GM18517 (cell line): Measurements from ENCODE around the gene GRIN1.

ENCODE experiments used
- ATAC-seq: cut with Tn5 transposase; IDR thresholded peaks from one replicate; pipeline ENCODE4 v1.9.1; 2021; ENCODE audit warnings: mild to moderate bottlenecking, moderate library complexity; ENCODE audit not compliant: unreplicated experiment

Gene GRIN1

DNA sequence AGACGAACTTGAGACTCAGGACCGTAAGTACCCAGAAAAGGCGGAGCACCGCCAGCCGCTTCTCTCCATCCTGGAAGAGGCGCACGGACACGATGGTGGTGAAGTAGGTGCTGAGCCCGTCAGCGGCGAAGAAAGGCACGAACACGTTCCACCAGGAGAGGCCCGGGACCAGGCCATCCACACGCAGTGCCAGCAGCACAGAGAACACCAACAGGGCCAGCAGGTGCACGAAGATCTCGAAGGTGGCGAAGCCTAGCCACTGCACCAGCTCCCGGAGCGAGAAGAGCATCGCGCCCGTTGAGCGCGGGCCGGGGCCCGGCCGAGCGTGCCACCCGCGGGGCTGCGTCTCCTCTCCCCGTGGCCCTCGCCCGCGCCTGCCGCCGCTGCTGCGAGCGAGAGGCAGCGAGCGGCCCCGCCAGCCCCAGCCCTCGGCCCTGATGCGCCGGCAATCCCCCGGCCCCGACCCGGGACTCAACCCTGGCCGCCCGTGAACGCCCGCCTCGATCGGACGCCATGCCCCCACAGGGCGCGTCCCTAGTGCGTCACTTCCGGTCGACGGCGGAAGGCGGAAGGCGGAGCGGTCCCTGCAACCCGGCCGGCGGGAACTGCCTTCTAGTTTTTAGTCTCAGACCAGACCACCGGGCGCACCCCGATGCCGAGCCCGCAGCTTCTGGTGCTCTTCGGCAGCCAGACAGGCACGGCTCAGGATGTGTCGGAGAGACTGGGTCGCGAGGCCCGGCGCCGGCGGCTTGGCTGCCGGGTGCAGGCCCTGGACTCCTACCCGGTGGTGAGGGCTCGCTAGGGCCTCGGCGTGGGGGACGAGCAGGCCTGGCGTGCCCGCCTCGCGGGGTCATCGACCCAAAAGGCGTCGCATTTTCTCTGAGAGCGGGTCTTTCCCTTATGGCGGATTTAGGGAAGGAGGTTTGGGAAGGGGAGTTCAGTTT is 66.4 kb downstream of the GRIN1 start, which contains the start of the genes NDOR1 and TMEM203:
TSS of gene NDOR1 (plus strand) at position 575 of the 944 bp plus-strand sequence. CDS start at position 653, 78 bp downstream.
TSS of gene TMEM203 (minus strand) at position 523 of the 944 bp plus-strand sequence. CDS start at position 289, 234 bp downstream.
- no peak for ATAC-seq

DNA sequence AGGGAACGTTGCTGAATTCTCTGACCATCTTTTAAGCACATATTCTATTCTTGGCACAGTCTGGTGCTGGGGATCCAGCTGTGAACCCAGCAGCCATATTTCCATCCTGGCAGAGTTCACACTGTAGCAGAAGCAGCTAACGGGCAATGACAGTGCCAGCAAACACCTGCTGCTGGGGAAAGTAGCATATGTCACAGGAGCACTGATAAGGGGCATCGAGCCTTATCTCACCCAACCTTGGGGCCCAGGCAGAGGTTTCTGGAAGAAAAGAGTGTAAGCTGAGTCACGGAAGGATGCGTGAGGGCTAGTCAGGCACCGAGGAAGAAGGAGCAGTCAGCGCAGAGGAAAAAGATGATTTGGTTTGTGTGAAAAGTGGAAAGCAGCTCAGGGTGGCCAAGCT is 67.6 kb downstream of the GRIN1 start:
- ATAC-seq = no peak

DNA sequence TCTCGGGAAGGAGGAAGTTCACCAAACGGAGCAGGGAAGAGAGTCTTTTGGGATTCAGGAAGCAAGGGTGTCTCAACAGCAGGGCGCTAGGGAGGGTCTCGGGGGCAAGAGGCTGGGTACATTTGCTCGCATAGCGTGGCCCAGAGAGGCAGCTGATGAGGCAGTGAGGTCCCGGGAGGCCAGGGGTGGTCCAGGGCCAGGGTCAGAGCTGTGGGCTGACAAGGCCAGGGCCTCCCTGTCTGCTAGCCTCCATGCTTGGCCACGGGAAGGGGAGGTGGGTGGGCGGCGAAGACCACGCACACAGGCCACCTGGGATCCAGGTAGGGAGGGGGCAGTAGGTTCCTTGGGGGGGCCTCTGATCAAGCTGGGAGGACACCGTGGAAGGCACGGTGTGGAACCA is 72.6 kb downstream of the GRIN1 start:
- ATAC-seq = no peak

- ATAC-seq = no peak
Measured at GRCh38 chr9:137212520-137212919, 73.6 kb downstream of the GRIN1 start.

DNA sequence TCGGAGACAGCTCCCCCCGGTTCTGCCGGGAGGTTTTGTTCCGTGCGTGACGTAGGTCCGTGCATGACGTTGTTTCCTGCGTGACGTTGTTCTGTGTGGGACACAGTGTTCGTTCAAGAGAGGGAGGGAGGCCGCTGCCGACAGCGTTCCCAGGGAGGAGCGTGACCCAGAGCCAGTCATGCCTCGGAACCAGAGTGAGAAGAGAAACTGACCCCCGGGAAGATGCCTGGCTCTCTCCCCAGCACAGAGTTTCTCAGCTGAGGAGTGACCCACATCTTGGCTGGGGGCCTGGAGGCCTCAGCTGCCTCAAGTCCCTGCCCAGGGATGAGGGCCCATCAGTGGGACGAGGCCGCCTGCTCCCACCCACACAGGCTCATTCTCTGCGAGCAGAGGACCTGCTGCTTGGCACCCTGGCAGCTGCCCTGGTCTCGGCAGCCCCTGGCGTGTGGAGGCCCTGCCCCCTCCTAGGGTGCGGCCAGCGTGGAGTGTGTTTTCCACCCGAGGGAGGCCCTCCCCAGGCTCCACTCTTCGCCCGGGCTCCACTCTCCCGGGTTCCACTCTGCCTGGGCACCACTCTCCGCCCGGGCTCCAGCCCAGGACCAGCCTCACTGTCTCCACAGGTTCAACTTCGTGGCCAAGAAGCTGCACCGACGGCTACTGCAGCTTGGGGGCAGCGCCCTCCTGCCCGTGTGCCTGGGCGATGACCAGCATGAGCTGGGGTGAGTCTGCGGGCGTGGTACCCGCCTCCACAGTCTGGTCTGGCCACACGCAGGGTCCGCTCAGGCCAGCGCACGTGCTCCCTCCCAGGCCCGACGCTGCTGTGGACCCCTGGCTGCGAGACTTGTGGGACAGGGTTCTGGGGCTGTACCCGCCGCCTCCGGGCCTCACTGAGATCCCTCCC is 74.5 kb downstream of the GRIN1 start:
- no peak for ATAC-seq

GRCh38 chr9:137214620-137215019 is 75.7 kb downstream of the GRIN1 start:
- ATAC-seq = no peak

DNA sequence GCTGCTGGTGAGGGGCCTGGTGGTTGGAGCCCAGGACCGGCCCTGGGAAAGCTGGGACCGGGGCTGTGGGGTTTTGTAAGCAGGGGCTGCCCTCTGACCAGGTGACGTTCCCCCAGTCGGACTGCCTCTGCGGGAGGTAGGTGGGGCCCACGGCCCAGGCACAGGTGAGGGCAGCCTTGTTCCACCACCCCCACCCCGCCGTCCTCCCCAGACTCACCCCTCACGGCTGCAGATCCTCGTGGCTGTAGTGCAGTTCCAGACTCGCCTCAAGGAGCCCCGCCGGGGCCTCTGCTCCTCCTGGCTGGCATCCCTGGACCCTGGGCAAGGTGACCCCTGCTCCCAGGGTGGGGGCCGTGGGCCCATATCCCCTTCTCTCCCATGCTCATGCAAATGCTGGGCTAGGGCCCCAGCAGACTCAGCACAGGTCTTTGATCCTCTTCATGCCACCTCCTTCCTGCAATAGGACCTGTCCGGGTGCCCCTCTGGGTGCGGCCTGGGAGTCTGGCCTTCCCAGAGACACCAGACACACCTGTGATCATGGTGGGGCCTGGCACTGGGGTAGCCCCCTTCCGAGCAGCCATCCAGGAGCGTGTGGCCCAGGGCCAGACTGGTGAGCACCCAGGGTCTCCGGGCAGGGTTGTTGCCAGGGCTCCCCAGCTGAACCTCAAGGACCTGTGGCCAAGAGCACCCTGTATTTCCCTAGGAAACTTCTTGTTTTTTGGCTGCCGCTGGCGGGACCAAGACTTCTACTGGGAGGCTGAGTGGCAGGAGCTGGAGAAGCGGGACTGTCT is 76.4 kb downstream of the GRIN1 start:
- ATAC-seq = no peak

DNA sequence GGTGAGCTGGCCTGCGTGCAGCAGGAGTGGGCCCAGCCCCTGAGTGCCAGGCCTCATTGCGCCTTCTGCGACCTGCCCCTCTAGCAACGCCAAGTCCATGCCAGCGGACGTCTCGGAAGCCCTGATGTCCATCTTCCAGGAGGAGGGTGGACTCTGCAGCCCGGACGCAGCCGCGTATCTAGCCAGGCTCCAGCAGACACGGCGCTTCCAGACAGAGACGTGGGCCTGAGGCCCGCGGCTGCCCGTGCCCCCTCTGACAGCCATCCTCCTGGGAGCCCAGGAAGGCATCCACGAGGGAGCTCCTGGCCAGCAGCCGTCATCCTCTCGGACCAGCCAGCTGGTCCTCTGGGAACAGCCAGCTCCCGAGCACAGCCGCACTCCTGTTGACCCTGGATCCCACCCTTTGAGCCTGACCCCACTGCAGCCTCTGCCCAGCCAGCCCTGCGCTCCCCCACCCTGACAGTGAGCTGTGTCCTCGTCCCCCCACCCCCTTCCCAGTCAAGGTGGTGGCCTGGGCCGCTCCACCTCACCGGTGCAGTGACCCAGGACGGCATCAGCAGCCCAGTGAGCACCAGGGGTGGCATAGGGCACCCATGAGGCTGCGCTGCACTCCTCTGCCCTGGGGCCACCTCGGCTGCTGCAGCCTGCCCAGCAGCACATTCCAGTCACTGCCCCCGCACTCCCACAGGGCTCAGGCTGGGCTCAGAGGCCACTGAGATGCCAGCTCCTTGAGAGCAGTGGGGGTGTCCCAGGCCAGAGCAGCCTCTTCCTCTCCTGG is 77.4 kb downstream of the GRIN1 start:
- no peak for ATAC-seq

DNA sequence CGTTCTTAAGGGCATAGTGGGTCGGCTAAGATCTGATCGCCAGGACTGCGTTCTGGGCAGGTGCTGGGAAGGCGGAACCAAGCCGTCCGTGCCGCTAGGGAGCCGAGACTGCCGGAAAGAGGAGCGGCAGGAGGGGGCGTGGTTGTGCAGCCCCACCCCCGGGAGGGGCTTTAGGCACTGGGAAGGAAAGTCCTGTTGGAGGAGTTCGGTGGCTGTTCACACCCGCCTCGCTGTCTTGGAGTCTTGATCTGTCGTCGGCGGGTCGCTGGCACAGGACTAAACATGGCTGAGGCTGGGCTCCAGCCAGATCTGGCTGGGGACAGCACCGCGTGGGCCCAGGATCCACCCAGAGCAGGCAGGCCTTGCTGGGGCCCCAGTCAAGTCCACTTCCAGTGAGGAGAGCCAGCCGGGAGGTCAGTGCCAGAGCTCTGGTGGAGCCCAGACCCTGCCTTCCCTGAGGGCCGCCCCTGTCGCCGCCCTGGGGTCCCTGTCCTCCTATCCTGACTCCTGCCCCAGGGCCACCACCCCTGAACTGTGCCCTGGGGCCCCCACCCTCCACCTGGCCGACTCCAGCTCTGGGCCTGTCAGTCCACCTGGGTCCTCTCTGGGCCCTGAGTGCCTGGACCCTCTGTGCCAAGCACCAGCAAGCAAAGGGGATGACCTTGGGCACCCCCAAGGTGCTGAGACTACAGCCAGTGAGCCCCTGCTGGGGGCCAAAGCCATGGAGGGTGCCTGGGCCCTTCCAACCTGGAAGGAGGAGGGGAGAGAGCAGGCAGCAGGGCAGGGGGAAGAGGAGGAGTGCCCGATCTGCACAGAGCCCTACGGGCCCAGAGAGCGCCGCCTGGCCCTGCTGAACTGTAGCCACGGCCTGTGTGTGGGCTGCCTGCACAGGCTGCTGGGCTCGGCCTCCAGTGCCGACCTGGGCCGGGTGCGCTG is 78.6 kb downstream of the GRIN1 start:
- ATAC-seq = no peak

DNA sequence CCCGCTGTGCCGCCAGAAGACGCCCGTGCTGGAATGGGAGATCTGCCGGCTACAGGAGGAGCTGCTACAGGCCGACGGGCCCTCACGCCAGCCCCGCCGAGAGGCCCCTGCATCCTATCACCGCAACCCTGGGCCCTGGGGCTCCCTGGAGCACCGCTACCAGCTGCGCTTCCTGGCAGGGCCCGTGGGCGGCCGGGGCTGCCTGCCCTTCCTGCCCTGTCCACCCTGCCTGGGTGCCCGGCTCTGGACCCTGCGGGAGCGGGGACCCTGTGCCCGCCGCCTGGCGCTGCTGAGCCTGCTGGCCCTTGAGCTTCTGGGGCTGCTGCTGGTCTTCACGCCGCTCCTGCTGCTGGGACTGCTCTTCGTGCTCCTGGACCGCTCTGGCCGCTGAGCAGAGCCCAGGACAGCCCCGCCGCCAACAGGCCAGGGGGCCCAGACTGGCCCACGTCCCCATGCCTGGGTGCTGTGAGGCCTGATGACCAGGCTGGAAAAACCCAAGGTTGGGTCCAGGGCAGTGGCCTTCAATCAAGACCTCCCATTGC is 79.3 kb downstream of the GRIN1 start:
- ATAC-seq = no peak
